Subcutaneous adipose tissue (tissue), 4 donors: ENCODE measurements around the gene SCYGR2. TPM values are rescaled to one million over a fixed set of nuclear protein-coding genes. Genes with fewer than 3 reads are reported as not detected.

ENCODE experiments used
- CTCF ChIP-seq: fragments of 450-650 bp; IDR thresholded peaks from one replicate; pipeline ENCODE4 v1.5.1; 2016; ENCODE audit warnings: low read depth, mild to moderate bottlenecking, control low read depth, antibody characterized with exemption, moderate library complexity
- total RNA-seq, 4 donors: library from RNA; depleted of rRNA; stranded (reverse); fragments of >200 nt; gene quantifications; one replicate each; pipeline ENCODE4 v1.1.0, GENCODE V29; 2016

SCYGR2 gene
- total RNA-seq, 4 donors from 2014 or later = not detected

DNA sequence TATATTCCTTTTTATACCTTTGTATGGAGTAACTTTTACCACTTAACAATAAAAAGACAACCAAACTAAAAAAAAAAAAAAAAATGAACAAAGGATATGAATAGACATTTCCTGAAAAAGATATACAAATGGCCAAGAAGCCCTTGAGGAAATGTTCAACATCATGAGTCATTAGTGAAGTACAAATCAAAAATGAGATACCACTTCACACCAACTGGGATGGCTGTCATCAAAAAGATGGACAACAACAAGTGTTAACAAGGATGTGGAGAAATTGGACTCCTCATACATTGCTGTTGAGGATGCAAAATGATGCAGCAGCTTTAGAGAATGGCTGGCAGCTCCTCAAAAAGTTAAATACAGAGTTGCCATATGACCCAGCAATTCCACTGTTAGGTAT, 22.6 kb upstream of the SCYGR2 start:
- TF ChIP-seq CTCF = no peak

DNA sequence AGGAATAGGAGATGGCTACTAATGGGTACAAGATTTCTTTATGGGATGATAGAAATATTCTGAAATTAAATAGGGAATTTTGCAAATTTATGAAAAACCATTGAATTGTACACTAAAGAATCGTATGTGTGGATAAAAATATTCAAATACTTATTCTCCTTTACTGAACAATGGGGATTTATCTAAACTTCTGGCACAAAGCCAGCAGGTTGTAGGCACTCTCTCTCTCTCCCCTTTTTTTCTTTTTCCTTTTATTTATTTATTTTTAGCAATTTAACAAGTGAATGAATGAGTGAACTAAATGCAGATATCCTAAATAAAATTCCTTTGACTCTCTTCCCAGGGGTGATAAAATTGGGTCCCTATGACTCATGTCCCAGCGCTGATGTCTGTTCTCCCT, 21.9 kb upstream of the SCYGR2 start:
- TF ChIP-seq CTCF = no peak

GRCh38 chr2:227577555-227577954, 21.1 kb upstream of the SCYGR2 start:
- no peak for TF ChIP-seq CTCF

GRCh38 chr2:227578642-227579041, 20.1 kb upstream of the SCYGR2 start:
- no peak for TF ChIP-seq CTCF

- TF ChIP-seq CTCF = no peak
Measured at GRCh38 chr2:227579791-227580190, 18.9 kb upstream of the SCYGR2 start.

DNA sequence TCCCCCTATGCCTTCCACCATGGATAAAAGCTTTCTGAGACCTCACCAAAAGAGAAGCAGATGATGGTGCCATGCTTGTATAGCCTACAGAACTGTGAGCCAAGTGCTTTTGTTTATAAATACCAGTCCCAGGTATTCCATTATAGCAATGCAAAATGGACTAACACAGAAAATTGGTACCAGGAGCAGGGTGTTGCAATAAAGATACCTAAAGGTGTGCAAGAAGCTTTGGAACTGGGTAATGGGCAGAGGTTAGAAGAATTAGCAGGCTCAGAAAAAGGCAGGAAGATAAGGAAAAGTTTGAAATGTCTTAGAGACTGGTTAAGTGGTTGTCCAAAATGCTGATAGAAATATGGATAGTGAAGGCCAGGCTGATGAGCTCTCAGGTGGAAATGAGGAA, 16.3 kb upstream of the SCYGR2 start:
- no peak for TF ChIP-seq CTCF

GRCh38 chr2:227592694-227593387, 5.9 kb upstream of the SCYGR2 start:
- no peak for TF ChIP-seq CTCF
